ENCODE measurements around the gene TGM6.
A peak's percentile ranks its signal among the peaks of the same experiment; 100 is the strongest.

The TGM6 gene

GRCh38 chr20:2380601-2381000 is at the start of gene TGM6:
Gene TGM6 (plus strand): TSS chr20:2380901. CDS start chr20:2380969, 68 bp downstream.
- peak within 1 kb of the TSS; percentile 31 for H3K4me2 ChIP-seq (ENCODE audit: low read length)
- no peak within 1 kb of the TSS for H3K9ac ChIP-seq (ENCODE audit: low read length)
- 0 out of 2 replicates have a peak within 1 kb of the TSS, but pooled peaks have one; percentile 3 for H3K4me3 ChIP-seq (ENCODE audit: low read length)
- H4K20me1 ChIP-seq (ENCODE audit: insufficient read depth, low read length): no peaks in the 10 kb centered on the region
- peaks cover 8% of the 10 kb centered on the region for H3K4me1 ChIP-seq (ENCODE audit: low read length)
- TF ChIP-seq EZH2phosphoT487 (IDR thresholded peaks at IDR 0.05; ENCODE audit: low read depth) (no peak), CTCF (IDR thresholded peaks at IDR 0.05; ENCODE audit: low read depth, low read length) (no peak)
- peak within 1 kb of the TSS; percentile 68 for H2AFZ ChIP-seq (ENCODE audit: low read depth, low read length)
- H3K36me3 ChIP-seq (replicated peaks; ENCODE audit: low read depth, low read length): no peaks in the 10 kb centered on the region
- no peak within 1 kb of the TSS for H3K27ac ChIP-seq (ENCODE audit: low read length)
- no peaks in the 10 kb centered on the region for H3K79me2 ChIP-seq (ENCODE audit: low read length)
- H3K27me3 ChIP-seq (ENCODE audit: low read depth, low read length): no peaks in the 10 kb centered on the region
- H3K9me3 ChIP-seq (ENCODE audit: insufficient read depth, low read length): no peaks in the 10 kb centered on the region

GRCh38 chr20:2331106-2331505 is 49.6 kb upstream of the TGM6 start:
- Histone ChIP-seq H3K4me2 (ENCODE audit: low read length) (no peak overlapping the region), H3K79me2 (ENCODE audit: low read length) (no peaks in the 10 kb centered on the region), H4K20me1 (ENCODE audit: insufficient read depth, low read length) (no peaks in the 10 kb centered on the region), H3K36me3 (replicated peaks; ENCODE audit: low read depth, low read length) (no peaks in the 10 kb centered on the region), H3K9me3 (ENCODE audit: insufficient read depth, low read length) (no peaks in the 10 kb centered on the region), H3K27me3 (ENCODE audit: low read depth, low read length) (peaks cover 7% of the 10 kb centered on the region; the same call in 1 of the 2 replicates), H3K27ac (ENCODE audit: low read length) (no peak overlapping the region), H3K9ac (ENCODE audit: low read length) (no peak overlapping the region), H3K4me3 (ENCODE audit: low read length) (no peak overlapping the region), H3K4me1 (ENCODE audit: low read length) (no peaks in the 10 kb centered on the region), H2AFZ (ENCODE audit: low read depth, low read length) (no peak overlapping the region)
- TF ChIP-seq CTCF (IDR thresholded peaks at IDR 0.05; ENCODE audit: low read depth, low read length) (no peak), EZH2phosphoT487 (IDR thresholded peaks at IDR 0.05; ENCODE audit: low read depth) (no peak)

GRCh38 chr20:2331901-2332565 is 48.7 kb upstream of the TGM6 start:
- Histone ChIP-seq H3K36me3 (replicated peaks; ENCODE audit: low read depth, low read length) (no peaks in the 10 kb centered on the region), H3K27me3 (ENCODE audit: low read depth, low read length) (peaks cover 7% of the 10 kb centered on the region; the same call in 1 of the 2 replicates), H3K9ac (ENCODE audit: low read length) (no peak overlapping the region), H3K9me3 (ENCODE audit: insufficient read depth, low read length) (no peaks in the 10 kb centered on the region), H4K20me1 (ENCODE audit: insufficient read depth, low read length) (no peaks in the 10 kb centered on the region), H3K4me3 (ENCODE audit: low read length) (no peak overlapping the region), H3K4me1 (ENCODE audit: low read length) (no peaks in the 10 kb centered on the region), H3K27ac (ENCODE audit: low read length) (no peak overlapping the region), H3K79me2 (ENCODE audit: low read length) (no peaks in the 10 kb centered on the region), H3K4me2 (ENCODE audit: low read length) (no peak overlapping the region), H2AFZ (ENCODE audit: low read depth, low read length) (no peak overlapping the region)
- TF ChIP-seq EZH2phosphoT487 (IDR thresholded peaks at IDR 0.05; ENCODE audit: low read depth) (no peak), CTCF (IDR thresholded peaks at IDR 0.05; ENCODE audit: low read depth, low read length) (no peak)

GRCh38 chr20:2332711-2333110 is 48.0 kb upstream of the TGM6 start:
- no peaks in the 10 kb centered on the region for H3K9me3 ChIP-seq (ENCODE audit: insufficient read depth, low read length)
- H4K20me1 ChIP-seq (ENCODE audit: insufficient read depth, low read length): no peaks in the 10 kb centered on the region
- H3K4me3 ChIP-seq (ENCODE audit: low read length): no peak overlapping the region
- H2AFZ ChIP-seq (ENCODE audit: low read depth, low read length): no peak overlapping the region
- no peaks in the 10 kb centered on the region for H3K4me1 ChIP-seq (ENCODE audit: low read length)
- no peaks in the 10 kb centered on the region for H3K36me3 ChIP-seq (replicated peaks; ENCODE audit: low read depth, low read length)
- TF ChIP-seq EZH2phosphoT487 (IDR thresholded peaks at IDR 0.05; ENCODE audit: low read depth): no peak
- H3K27me3 ChIP-seq (ENCODE audit: low read depth, low read length): peaks cover 7% of the 10 kb centered on the region; the same call in 1 of the 2 replicates
- no peak overlapping the region for H3K4me2 ChIP-seq (ENCODE audit: low read length)
- no peak overlapping the region for H3K27ac ChIP-seq (ENCODE audit: low read length)
- no peak overlapping the region for H3K9ac ChIP-seq (ENCODE audit: low read length)
- no peaks in the 10 kb centered on the region for H3K79me2 ChIP-seq (ENCODE audit: low read length)

Measured in OCI-LY3 (cell line).